ENCODE results near the gene SPACA4.

Gene SPACA4

DNA sequence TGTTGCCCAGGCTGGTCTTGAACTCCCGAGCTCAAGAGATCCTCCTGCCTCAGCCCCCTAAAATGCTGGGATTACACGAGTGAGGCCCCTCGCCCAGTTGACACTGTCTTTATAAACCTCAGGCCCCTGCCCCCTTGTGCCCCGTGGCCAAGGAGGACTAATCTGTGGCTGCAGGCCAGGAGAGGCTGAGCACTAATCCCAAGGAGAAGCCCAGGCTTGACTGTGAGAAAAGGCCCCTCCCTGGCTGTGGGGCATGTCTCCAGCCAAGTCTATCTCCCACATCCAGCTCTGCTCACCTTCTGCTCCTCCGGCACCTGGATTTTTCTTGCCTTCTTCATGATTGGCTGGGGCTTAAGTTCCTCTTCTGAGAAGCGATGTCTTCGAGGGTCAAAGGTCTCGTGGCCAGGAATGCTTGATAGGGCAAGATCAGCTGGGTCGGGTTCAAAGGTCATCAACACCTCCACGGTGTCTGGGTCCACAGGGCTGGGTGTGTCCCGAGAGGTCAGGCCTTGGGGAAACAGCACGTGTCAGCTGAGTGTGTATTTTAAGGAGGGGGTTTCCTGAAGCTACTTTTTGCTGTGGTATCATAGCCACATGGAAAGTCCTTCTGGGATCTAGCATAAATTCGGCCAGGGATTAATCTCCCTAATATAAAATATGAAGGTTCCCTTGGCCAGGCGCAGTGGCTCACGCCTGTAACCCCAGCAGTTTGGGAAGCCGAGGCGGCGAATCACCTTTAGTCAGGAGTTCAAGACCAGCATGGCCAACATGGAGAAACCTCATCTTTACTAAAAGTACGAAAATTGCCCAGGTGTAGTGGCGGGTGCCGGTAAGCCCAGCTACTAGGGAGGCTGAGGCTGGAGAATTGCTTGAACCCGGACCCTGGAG, 26.9 kb downstream of the SPACA4 start:
- Histone ChIP-seq H3K27me3 (ENCODE audit: control insufficient read depth, insufficient read depth, low read length) (no peaks in the 10 kb centered on the region), H3K4me1 (ENCODE audit: control insufficient read depth, insufficient read depth, low read length) (peaks cover 66% of the 10 kb centered on the region), H3K9me3 (ENCODE audit: control insufficient read depth, low read length) (no peaks in the 10 kb centered on the region), H3K36me3 (ENCODE audit: control insufficient read depth, insufficient read depth, low read length) (peaks cover 3% of the 10 kb centered on the region), H3K4me3 (ENCODE audit: low read length) (peak overlapping the region; percentile 12), H3K9ac (ENCODE audit: low read length) (peak overlapping the region; percentile 10)

DNA sequence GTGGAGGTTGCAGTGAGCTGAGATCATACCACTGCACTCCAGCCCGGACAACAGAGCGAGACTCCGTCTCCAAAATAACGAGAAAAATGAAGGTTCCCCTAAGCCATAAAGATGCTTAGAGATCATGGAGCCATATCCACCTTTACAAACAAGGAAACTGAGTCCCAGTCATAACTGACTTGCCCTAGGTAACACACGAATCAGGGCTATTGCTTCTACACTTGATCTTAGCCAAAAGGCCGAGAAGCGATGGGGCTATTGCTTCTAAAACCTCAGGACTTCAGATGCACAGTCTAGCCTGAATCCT, 27.4 kb downstream of the SPACA4 start:
- Histone ChIP-seq H3K27me3 (ENCODE audit: control insufficient read depth, insufficient read depth, low read length) (no peaks in the 10 kb centered on the region), H3K4me3 (ENCODE audit: low read length) (peak overlapping the region; percentile 12), H3K36me3 (ENCODE audit: control insufficient read depth, insufficient read depth, low read length) (peaks cover 3% of the 10 kb centered on the region), H3K9me3 (ENCODE audit: control insufficient read depth, low read length) (no peaks in the 10 kb centered on the region), H3K9ac (ENCODE audit: low read length) (peak overlapping the region; percentile 10), H3K4me1 (ENCODE audit: control insufficient read depth, insufficient read depth, low read length) (peaks cover 66% of the 10 kb centered on the region)

DNA sequence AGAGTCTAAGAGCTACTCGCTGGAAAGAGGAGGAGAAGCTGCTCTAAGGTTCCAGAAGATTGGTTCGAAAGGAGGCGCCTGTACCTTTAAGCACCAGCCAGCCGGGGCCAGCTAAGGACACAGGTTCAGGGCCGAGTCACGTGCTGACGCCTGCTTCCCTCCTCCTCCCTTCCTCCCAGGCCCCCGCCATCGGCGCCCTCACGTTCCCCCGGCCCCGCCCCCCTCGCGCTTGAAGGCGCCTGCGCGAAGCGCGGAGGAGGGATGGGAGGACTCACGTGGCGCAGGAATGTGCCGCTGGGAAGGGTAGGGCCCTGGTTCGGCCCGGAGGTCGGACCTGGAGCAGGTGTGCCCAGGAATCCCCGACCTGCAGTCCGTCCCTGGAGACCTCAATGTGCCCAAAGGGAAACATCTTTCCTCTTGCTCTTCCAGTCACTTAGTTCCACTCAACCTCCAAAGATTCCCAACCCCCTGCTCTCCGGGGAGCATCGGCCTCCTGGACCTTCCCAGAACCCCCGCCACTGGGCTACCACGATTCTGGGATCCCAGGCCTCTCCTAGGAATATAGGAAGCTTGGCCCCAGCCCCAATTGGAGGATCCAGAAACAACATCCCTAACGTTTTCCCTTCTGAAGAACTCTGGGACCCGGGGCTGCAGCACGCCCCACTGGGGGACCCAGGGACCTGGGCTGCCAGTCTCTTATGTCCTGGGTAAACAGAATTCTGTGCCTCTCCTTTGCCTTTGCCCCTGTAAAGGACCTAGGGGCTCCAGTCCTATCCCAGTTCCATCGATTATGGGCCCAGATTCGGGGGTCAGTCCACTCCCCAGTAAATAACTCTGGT, 28.1 kb downstream of the SPACA4 start:
- H3K4me3 ChIP-seq (ENCODE audit: low read length): peak overlapping the region; percentile 12
- H3K9me3 ChIP-seq (ENCODE audit: control insufficient read depth, low read length): no peaks in the 10 kb centered on the region
- H3K36me3 ChIP-seq (ENCODE audit: control insufficient read depth, insufficient read depth, low read length): peaks cover 3% of the 10 kb centered on the region
- peaks cover 63% of the 10 kb centered on the region for H3K4me1 ChIP-seq (ENCODE audit: control insufficient read depth, insufficient read depth, low read length)
- H3K27me3 ChIP-seq (ENCODE audit: control insufficient read depth, insufficient read depth, low read length): no peaks in the 10 kb centered on the region
- peak overlapping the region; percentile 49 for H3K9ac ChIP-seq (ENCODE audit: low read length)

DNA sequence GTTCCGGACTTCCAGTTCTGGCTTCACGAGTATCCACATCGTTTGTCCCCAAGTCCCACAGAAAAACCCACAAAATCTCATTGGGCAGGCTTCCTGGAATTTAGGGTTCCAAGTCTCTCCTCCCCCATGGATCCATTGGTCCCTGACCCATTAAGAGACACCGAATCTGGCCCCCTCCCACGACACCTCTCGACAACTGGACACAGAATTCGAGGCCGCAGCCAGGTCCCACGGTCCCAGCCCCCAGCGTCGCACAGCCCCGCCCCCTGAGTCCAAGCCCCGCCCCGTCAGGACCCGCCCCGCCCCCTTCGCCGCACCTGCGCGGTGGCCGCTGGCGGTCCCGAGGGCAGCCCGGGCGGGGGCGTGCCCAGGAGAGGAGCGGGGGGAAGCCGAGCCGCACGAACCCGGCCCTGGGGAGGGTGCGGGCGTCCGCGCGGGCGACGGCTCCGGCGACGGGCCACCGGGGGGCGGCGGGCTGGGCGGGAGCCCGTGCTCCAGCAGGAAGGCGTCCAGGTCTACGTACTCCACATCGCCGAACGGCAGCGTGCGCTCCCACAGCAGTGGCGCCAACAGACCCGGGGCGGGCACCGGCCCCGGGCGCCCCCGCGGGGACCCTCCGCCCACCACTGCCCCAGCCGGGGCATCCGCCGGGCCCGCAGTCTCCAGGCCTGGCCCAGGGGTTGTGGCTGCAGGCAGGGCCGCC, 28.9 kb downstream of the SPACA4 start:
- peaks cover 59% of the 10 kb centered on the region for H3K4me1 ChIP-seq (ENCODE audit: control insufficient read depth, insufficient read depth, low read length)
- H3K9ac ChIP-seq (ENCODE audit: low read length): peak overlapping the region; percentile 80
- H3K36me3 ChIP-seq (ENCODE audit: control insufficient read depth, insufficient read depth, low read length): peaks cover 3% of the 10 kb centered on the region
- H3K27me3 ChIP-seq (ENCODE audit: control insufficient read depth, insufficient read depth, low read length): no peaks in the 10 kb centered on the region
- peak overlapping the region; percentile 44 for H3K4me3 ChIP-seq (ENCODE audit: low read length)
- H3K9me3 ChIP-seq (ENCODE audit: control insufficient read depth, low read length): no peaks in the 10 kb centered on the region

DNA sequence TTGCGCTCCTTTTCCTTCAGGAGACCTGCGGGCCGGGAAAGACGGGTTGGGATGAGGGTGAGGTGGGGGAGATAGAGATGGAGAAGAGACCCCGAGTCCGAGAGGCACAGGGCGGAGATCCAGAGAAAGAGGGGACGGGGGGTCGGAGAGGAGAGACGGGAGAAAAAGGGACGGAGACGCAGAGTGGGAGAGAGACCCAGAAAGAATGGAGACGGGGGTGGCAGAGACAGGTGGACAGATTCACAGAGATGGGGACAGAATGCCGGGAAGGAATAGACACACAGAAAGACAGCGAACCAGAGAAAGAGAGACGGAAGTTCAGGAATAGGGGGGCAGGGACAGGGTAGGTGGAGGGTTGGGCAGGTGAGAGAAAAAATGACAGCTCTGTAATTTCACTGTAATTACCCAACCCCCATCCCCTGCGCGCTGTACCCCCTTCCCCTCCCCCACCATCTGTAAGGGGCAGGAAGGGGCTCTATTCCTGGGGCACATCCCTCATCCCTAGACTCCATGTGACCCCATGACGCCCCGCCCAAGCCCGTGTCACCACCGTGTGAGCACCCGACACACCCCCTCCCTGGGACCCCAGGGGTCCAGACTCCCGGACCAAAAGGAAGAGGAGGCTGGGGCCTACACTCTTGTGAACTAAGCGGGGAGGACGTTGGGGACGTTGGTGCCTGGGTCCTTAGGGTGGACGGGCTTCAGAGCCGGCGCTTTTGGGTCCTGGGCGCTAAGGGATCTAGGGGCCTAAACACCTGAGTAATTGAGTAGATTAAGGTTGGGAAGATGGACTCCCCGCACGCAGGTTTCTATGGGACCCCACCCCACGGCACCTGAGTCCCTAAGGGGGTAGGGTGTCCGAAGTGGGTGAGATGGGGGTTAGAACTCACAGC, 29.7 kb downstream of the SPACA4 start:
- Histone ChIP-seq H3K4me1 (ENCODE audit: control insufficient read depth, insufficient read depth, low read length) (peaks cover 51% of the 10 kb centered on the region), H3K4me3 (ENCODE audit: low read length) (peak overlapping the region; percentile 44), H3K9me3 (ENCODE audit: control insufficient read depth, low read length) (no peaks in the 10 kb centered on the region), H3K27me3 (ENCODE audit: control insufficient read depth, insufficient read depth, low read length) (no peaks in the 10 kb centered on the region), H3K9ac (ENCODE audit: low read length) (peak overlapping the region; percentile 80), H3K36me3 (ENCODE audit: control insufficient read depth, insufficient read depth, low read length) (peaks cover 3% of the 10 kb centered on the region)

DNA sequence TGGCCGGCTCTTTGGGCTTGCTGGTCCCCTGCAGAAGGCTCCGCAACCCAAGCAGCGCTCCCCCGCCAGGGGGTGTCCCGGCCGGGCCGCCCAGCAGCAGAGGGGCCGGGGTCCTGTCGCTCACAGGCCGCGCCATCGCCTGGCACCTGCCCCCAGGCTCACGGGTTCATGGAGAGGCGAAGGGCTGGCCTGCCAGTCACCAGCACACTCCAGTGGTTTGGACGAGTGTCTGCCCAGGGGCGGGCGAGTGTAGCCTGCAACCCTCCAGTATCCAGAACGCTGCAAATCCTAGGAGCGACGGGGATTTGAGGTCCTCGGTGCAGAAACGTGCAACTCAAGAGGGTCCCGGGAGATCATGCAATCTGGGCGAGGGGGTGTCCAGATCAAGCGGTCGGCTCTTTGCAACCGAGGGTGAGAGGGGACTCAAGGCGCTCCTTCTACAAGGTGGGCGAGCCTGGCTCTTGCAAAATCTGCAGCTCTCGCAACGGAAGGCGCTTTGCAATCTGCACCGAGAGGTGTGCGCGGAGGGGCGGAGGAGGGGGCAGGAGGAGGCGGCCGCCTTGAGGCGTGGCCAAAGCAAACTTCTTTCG, 30.4 kb downstream of the SPACA4 start, which contains the start of gene DBP:
Gene DBP (minus strand): TSS at position 521 of the 590 bp plus-strand sequence. CDS start 385 bp downstream, at position 136.
- H3K4me1 ChIP-seq (ENCODE audit: control insufficient read depth, insufficient read depth, low read length): peaks cover 46% of the 10 kb centered on the region
- peak within 1 kb of the TSS; percentile 85 for H3K4me3 ChIP-seq (ENCODE audit: low read length)
- H3K36me3 ChIP-seq (ENCODE audit: control insufficient read depth, insufficient read depth, low read length): peaks cover 3% of the 10 kb centered on the region
- H3K9ac ChIP-seq (ENCODE audit: low read length): peak within 1 kb of the TSS; percentile 92
- H3K27me3 ChIP-seq (ENCODE audit: control insufficient read depth, insufficient read depth, low read length): no peaks in the 10 kb centered on the region
- no peaks in the 10 kb centered on the region for H3K9me3 ChIP-seq (ENCODE audit: control insufficient read depth, low read length)

DNA sequence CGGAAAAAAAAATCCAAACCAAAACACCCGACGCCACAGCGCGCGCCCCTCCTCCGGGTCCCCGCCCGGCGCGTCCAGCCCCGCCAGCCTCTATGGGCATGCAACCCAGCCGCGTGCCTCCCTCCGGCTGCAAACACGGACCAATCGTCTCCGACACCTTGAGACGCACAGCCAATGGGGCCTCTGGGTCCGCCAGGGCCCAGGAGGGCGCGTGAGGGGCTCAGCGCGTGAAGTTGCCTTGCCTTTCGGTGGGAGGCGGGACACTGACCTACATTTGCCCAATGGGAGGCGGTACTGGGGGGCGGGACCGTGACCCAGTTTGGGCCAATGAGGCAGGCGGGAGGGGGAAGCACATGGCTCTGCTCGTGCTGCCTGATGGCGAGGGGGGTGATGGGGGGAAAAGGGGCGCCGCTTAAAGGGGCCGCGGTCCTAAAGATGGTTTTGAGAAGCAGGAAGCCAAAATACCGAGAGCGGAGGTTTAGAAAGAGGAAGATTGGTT, 31.0 kb downstream of the SPACA4 start:
- Histone ChIP-seq H3K27me3 (ENCODE audit: control insufficient read depth, insufficient read depth, low read length) (no peaks in the 10 kb centered on the region), H3K9me3 (ENCODE audit: control insufficient read depth, low read length) (no peaks in the 10 kb centered on the region), H3K4me1 (ENCODE audit: control insufficient read depth, insufficient read depth, low read length) (peaks cover 44% of the 10 kb centered on the region), H3K36me3 (ENCODE audit: control insufficient read depth, insufficient read depth, low read length) (peaks cover 3% of the 10 kb centered on the region), H3K4me3 (ENCODE audit: low read length) (peak overlapping the region; percentile 85), H3K9ac (ENCODE audit: low read length) (peak overlapping the region; percentile 92)

DNA sequence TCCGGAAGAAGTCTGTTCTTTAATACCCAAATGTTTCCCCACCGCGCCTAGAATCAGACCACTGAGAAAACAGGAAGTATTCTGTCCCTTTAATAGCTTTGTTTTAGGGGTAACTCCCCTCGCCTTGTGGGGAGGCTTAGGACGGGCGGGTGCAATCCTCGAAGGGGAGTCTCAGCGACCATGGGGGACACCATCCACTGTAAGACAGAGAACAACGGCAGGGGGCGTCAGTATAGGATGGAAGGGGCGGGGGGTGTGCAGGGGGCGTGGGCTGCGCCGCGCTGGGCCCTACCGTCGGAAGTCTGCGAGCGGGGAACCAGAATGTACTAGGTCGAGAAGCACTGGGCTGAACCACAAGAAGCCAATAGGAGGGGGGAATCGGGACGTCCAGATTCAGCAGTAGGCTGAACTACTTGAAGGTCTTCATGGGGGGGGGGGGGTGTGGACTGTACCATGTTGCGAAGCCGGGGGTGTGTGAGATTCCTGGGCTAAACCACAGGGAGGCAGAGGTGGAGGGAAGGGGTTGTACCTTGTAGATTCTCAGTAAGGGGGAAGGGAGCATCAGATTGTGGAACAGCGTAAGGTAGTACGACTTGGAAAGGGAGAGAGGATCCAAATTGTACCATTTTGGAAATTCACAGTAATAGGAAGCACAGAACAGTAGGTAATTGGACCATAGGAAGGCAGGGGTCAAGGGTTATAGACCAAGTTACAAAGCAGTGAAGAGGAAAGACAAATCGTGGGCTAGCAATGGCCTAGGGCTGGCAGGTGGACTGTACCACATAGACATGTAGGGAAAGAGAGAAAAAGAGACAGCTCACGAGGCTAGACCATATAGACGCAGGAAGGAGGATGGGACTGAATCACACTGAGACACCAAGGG, 31.6 kb downstream of the SPACA4 start:
- peaks cover 37% of the 10 kb centered on the region for H3K4me1 ChIP-seq (ENCODE audit: control insufficient read depth, insufficient read depth, low read length)
- H3K36me3 ChIP-seq (ENCODE audit: control insufficient read depth, insufficient read depth, low read length): peaks cover under 1% of the 10 kb centered on the region
- H3K27me3 ChIP-seq (ENCODE audit: control insufficient read depth, insufficient read depth, low read length): no peaks in the 10 kb centered on the region
- peak overlapping the region; percentile 92 for H3K9ac ChIP-seq (ENCODE audit: low read length)
- H3K4me3 ChIP-seq (ENCODE audit: low read length): peak overlapping the region; percentile 85
- H3K9me3 ChIP-seq (ENCODE audit: control insufficient read depth, low read length): no peaks in the 10 kb centered on the region

DNA sequence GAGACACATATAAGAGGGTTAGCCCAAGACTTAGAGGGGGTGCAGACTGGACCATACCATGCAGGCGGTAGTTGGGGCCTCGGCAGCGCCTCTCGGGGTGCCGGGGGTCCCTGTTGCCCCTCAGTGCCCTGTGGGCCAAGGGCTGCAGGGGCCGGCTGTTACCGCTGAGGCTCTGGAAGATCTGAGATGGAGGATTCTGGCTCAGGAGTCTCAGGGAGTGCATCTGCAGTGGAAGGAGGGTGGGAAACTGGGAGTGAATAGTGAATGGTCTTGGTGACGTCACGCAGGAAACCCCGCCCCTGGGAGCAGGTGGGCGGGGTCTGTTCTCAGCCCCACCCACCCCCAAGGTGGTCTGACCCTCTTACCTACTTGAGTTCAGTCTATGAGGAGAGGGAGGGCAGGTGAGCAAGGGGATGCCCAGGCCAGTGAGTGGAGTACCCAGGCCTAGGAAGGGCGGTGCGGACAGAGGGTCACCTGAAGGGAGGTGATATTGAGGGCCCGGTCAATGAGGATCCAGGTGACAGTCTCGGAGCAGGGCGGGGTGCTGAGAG, 32.4 kb downstream of the SPACA4 start:
- no peaks in the 10 kb centered on the region for H3K27me3 ChIP-seq (ENCODE audit: control insufficient read depth, insufficient read depth, low read length)
- H3K36me3 ChIP-seq (ENCODE audit: control insufficient read depth, insufficient read depth, low read length): no peaks in the 10 kb centered on the region
- peaks cover 30% of the 10 kb centered on the region for H3K4me1 ChIP-seq (ENCODE audit: control insufficient read depth, insufficient read depth, low read length)
- peak overlapping the region; percentile 5 for H3K4me3 ChIP-seq (ENCODE audit: low read length)
- H3K9ac ChIP-seq (ENCODE audit: low read length): peak overlapping the region; percentile 92
- H3K9me3 ChIP-seq (ENCODE audit: control insufficient read depth, low read length): no peaks in the 10 kb centered on the region

Data from mucosa of stomach (tissue), 1 donor.